ENCODE results near the gene SYPL2.

DNA sequence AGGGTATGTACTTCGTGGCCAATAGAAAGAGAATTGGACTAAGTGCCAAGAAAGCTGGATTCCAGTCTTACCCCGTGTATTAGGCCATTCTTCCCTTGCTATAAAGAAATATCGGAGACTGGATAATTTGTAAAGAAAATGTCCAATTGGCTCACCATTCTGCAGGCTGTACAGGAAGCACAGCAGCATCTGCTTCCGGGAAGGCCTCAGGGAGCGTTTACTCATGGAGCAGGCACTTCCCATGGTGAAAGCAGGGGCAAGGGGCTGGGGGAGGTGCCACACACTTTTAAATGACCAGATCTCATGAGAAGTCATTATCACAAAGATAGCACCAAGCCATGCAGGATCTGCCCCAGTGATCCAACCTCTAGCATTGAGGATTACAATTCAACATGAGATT is 51.0 kb downstream of the SYPL2 start:
- no peak for TF ChIP-seq POLR2AphosphoS5 (IDR thresholded peaks at IDR 0.05; ENCODE audit: low read depth, low read length)
- no peak for TF ChIP-seq TAF1 (IDR thresholded peaks at IDR 0.05; ENCODE audit: borderline replicate concordance, low read depth, low read length)
